HS-5 (cell line): ENCODE results near the gene SLC8A1.

ENCODE experiments used
- DNase-seq: peaks from one replicate; pipeline ENCODE4 v3.0.0-alpha.2; 2012; ENCODE audit warnings: low read depth

Gene SLC8A1

DNA sequence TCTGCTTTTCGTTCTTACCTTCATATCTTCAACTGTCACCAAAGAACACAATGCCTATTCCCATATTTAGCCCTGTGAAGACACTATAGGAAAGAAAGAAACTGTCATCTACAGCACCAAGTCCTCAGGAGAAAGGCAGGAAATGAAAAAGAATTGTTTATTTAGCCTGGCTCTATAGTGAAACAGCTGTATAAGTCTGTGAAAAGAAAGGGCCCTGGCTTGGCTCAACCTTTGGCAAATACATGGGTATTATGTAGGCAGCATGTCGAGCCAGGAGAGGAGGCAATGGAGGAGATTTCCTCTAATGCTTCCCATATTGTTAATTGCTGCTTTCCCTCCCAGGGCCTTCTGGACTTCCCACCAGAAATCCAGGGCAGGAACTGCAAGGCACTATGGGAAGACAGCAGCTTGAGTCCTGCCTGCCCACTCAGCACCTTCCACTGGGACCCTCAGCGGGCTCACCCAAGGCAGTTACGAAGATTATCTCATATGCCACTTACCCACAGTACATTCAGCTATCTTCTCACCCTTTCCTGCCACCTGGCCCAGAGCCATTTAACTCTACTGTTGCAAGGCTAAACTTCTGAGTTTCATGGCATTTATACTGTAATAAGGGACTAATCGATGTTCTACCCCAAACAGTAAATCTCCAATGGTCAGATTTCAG lies 30.1 kb downstream of the SLC8A1 start:
- no peak for DNase-seq

DNA sequence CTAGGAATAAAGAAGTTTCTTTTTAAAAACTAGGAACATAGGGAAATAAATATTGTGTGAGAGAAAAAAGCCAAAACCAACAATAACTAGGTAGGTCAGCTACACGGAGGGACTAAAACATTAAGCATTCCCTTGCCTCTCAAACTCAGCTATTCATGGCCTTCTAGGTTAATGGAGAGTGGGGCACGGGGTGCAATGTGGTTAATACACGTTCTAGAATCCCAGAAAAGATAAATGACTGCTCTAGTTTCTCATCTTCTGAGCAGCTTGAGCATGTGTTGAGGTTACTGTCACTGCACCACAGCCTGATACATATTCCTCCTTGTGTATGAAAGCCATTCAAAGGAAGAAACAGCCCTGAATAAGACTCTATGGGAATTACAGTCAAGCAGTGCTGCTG lies 31.4 kb downstream of the SLC8A1 start:
- no peak for DNase-seq

GRCh38 chr2:40419364-40419762 lies 32.5 kb downstream of the SLC8A1 start:
- no peak for DNase-seq

DNA sequence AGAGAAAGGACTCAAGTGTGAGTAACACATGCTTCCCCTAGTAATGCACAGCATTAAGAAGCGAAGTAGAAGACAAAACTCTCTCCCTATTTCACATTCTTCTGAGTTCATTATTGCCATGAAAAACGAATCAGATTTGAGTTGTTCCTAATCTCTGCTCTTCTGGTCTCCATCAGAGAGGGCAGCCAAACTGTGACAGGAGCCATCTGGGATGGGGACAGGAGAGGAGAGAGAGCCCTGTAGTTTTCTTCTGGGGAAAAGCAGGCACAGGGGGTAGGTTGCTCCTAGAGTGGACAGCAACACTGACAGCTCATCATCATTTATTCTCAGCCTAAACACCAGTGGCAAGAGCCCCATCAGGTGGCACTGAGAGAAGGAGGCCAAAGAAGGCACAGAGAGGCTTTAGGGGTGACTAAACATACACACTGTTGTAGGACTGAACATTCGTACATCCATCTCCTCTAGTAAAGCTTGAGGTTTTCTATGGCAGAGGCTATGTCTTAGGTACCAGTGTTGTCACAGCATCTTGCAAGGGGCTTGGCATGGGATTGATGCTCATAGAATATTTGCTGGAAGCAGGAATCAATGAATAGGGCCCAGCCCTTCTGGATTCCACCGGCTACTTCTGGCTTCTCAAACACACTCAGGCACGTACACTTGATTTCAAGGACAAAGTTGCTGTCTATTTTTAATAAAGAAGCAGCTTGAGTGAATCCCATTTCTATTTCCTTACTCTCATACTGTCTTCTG lies 33.1 kb downstream of the SLC8A1 start:
- DNase-seq, result no peak

DNA sequence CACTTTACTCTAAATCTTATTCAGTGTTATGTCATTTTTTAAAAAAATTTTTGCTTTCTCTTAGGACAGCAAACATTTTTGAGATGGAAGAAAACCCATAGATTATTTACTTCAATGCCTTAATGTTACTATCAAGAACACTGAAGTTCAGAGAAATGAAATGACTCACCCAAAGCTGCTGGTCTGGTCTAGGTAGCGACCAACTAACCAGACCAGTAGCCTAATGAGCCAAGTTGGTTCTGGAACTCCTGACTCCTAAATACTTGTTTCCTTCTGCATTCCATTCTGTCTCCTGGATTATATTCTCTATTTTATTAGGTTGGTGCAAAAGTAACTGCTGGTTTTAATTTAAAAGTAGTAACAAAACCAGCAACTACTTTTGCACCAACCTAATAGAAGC lies 35.4 kb downstream of the SLC8A1 start:
- DNase-seq, result no peak

DNA sequence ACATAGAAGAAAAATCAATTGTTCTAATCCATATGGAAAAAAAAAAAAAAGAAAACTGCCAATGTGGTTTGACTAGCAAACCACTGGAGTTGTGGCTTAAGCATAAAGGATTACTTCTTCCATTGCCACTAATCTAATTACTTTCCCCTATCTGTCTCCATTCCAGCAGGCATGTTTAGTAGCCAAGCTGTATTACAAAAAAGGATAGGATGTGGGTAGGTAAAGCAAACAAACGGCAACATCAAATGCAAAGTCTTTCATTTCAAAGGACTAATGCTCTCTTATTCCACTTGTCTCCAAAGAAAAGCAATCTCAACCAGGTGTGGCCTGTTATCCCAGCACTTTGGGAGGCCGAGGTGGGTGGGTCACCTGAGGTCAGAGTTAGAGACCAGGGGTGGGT lies 36.5 kb downstream of the SLC8A1 start:
- DNase-seq, result no peak

GRCh38 chr2:40412456-40412855 lies 39.4 kb downstream of the SLC8A1 start:
- DNase-seq, result peak; percentile 46

GRCh38 chr2:40410695-40411094 lies 41.2 kb downstream of the SLC8A1 start:
- no peak for DNase-seq

DNA sequence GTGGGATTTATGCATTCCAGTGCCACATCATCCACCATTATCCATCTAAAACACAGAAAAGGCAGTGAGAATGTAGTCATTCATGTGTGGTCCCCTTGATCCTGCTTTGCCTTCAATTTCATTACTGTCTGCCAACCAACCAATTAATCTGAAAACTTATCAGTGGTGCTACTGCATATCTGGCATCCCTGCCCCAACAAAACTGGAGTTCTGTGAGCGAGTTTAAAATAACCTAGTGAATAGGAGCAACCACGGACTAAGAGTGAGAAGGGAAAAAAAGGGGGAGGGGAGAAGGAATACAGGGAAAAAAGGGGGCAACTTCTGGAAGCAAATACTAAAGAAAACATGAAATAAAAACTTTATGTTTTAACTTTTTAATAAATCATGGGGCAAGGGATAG lies 42.2 kb downstream of the SLC8A1 start:
- no peak for DNase-seq

- no peak for DNase-seq
These were observed 45.2 kb downstream of the SLC8A1 start for GRCh38 chr2:40406485-40407289.

GRCh38 chr2:40405465-40405864 lies 46.4 kb downstream of the SLC8A1 start:
- no peak for DNase-seq

DNA sequence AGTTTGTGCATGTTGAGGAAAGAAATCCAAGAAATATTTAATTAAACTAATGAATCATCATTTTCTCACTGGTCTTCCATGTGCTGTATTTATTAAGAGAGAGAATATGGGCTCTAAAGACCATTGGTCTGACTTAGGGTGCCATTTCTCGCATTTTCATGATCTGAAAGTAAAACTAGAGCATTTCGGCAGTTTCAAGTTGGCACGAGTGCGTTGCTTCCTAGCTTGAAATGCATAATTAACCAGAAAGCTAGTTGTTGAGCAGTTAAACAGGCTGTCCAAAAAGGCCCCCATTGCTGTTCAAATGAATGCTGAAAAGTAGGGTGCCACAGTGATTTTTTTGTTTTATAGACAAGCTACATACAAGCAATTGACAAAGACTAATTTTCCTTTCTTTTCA lies 47.4 kb downstream of the SLC8A1 start:
- no peak for DNase-seq

GRCh38 chr2:40403233-40403836 lies 48.6 kb downstream of the SLC8A1 start:
- peak; percentile 87 for DNase-seq

DNA sequence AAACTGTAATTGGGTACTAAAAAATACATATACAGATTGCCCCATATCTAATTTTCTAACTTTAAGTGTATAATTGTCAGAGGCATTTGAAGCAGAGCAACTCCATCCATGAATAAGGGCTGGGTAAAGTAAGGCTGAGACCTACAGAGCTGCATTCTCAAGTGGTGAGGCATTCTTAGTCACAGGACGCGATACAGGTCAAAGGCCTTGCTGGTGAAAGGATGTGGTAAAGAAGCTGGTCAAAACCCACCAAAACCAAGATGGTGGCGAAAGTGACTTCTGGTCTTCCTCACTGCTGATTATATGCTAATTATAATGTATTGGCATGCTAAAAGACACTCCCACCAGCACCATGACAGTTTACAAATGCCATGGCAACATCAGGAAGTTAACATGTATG lies 50.0 kb downstream of the SLC8A1 start:
- DNase-seq, result peak; percentile 88

GRCh38 chr2:40400336-40400953 lies 51.4 kb downstream of the SLC8A1 start:
- DNase-seq, result no peak

- no peak for DNase-seq
These were observed 54.1 kb downstream of the SLC8A1 start for GRCh38 chr2:40397765-40398164.

- DNase-seq, result no peak
These were observed 55.8 kb downstream of the SLC8A1 start for GRCh38 chr2:40396124-40396523.

- DNase-seq, result no peak
These were observed 56.5 kb downstream of the SLC8A1 start for GRCh38 chr2:40395169-40396073.

DNA sequence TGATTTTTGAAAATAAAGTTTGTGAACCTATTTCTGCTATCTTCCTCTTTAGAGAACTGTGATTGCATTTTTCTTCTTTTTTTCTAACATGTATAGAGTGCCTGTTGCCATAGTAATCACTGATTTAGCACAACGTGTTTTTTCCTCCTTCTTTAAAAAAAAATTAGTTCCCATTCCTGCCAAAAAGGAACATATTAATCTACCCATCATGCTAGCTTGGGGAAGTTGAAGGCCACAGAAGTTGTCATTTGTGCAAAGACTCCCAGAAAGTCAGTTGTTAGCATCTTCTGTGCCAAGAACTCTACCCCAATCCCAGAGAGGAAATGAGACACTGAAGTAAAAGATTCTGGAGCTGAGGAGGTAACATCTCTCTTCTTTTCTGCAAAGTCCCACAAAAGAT lies 57.3 kb downstream of the SLC8A1 start:
- no peak for DNase-seq

DNA sequence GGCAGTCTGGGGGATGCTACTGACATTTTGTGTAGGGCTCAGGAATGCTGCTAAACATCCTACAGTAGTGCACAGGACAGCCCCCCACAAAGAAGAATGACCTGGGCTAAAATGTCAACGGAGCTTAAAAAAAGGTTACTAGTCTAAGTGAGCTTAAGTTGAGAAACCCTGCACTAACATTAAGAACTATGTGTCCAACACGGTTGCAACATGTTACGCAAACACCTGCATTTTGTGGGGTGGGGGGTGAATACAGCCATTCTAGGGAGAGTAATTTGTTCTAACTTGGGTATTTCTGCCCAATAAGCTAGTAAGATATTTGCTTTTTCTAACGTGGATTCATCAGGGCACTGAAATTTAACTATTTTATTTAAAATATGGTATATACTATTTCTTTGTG lies 57.9 kb downstream of the SLC8A1 start:
- no peak for DNase-seq

DNA sequence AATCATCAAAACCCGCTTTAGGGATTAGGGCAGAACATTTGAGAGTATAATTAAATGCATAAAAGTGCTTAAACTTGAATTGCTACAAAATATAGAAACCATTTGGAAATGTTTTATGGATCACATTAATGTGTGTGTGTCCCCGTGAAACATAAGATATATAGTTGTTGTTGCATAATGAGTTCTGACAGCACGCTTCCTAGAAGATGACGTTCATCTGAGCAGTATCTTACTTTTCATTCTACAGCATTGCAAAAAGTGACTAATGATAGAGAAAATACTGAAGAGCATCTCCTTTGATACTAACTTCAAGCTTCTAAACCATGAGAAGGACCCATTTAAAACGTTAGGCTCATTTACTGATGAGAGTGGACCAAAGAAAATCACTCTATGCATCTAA lies 63.7 kb downstream of the SLC8A1 start:
- DNase-seq, result no peak
